GM19043 (cell line): ENCODE measurements around the gene INAFM1.
A peak's percentile ranks its signal among the peaks of the same experiment; 100 is the strongest.
"Not testable (repeated sequence)": the region's sequence is repeated elsewhere in the genome, so short reads cannot be mapped to it uniquely, and the experiment has no call there.

Source experiments
- ATAC-seq: cut with Tn5 transposase; IDR thresholded peaks from one replicate; pipeline ENCODE4 v1.9.1; 2021; ENCODE audit warnings: low read depth; ENCODE audit not compliant: unreplicated experiment

INAFM1 gene

GRCh38 chr19:47240996-47241918, 33.4 kb upstream of the INAFM1 start:
- no peak for ATAC-seq

- ATAC-seq, result no peak
Measured at GRCh38 chr19:47241919-47242577, 32.6 kb upstream of the INAFM1 start.

GRCh38 chr19:47243364-47243775, 31.3 kb upstream of the INAFM1 start:
- ATAC-seq, result no peak

GRCh38 chr19:47243776-47244547, 30.7 kb upstream of the INAFM1 start:
- peak; percentile 67 for ATAC-seq

GRCh38 chr19:47247308-47247990, 27.2 kb upstream of the INAFM1 start:
- no peak for ATAC-seq

GRCh38 chr19:47253016-47253415, 21.7 kb upstream of the INAFM1 start:
- not testable (repeated sequence) for ATAC-seq

GRCh38 chr19:47253467-47253881, 21.2 kb upstream of the INAFM1 start:
- no peak for ATAC-seq

- no peak for ATAC-seq
Measured at GRCh38 chr19:47253970-47254369, 20.7 kb upstream of the INAFM1 start.

GRCh38 chr19:47255879-47256692, 18.6 kb upstream of the INAFM1 start, which contains the start of gene CCDC9:
Gene CCDC9 (plus strand): TSS chr19:47256525. CDS start chr19:47258401, 1,876 bp downstream.
- peak; percentile 50 for ATAC-seq

- ATAC-seq, result peak; percentile 62
Measured at GRCh38 chr19:47256693-47257410, 17.8 kb upstream of the INAFM1 start.

- ATAC-seq, result no peak
Measured at GRCh38 chr19:47257411-47258169, 17.1 kb upstream of the INAFM1 start.

- no peak for ATAC-seq
Measured at GRCh38 chr19:47258434-47258833, 16.3 kb upstream of the INAFM1 start.

GRCh38 chr19:47258895-47259555, 15.7 kb upstream of the INAFM1 start:
- no peak for ATAC-seq

GRCh38 chr19:47260476-47260875, 14.2 kb upstream of the INAFM1 start:
- no peak for ATAC-seq

- ATAC-seq, result peak; percentile 78
Measured at GRCh38 chr19:47261946-47262793, 12.5 kb upstream of the INAFM1 start.

- no peak for ATAC-seq
Measured at GRCh38 chr19:47264629-47265028, 10.1 kb upstream of the INAFM1 start.
